Measurements from ENCODE around the gene HBE1. TPM values are rescaled to one million over a fixed set of nuclear protein-coding genes. Genes with fewer than 3 reads are reported as not detected.

HBE1 gene
- total and polyA plus RNA-seq, 9 of the 15 experiments (the other 6 are each of a cell fraction or from before 2014, with no cell fraction given), result 612 to 10,250 (median 2,181) TPM

DNA sequence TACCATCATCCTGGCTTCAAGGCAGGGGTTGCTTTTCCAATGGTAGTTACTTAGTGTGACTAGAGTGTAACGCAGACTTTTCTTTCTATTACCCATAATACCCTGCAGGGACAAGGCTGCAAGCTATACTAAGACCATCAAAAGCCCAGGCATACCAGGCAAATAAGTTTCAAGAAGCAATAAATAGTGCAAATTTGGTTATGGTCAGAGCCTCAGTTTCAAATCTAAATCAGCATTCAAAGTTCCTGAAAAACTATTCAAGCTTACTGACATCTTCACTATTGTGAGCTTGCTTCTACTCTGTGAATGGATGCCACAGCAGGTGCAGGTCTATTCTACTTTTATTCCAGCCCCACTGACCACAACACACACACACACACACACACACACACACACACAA is 40.4 kb downstream of the HBE1 start:
- H4K20me1 ChIP-seq (replicated peaks; ENCODE audit: control insufficient read depth, insufficient read depth, low read length), result no peaks in the 10 kb centered on the region
- H3K9me1 ChIP-seq (ENCODE audit: control insufficient read depth, insufficient read depth, low read length), result no peaks in the 10 kb centered on the region
- FAIRE-seq (no peak), DNase-seq (ENCODE audit: extremely low read depth in 1 of 4, low spot score in 3 of 4) (no peak), ATAC-seq (no peak)
- TF ChIP-seq, protein P1, sequence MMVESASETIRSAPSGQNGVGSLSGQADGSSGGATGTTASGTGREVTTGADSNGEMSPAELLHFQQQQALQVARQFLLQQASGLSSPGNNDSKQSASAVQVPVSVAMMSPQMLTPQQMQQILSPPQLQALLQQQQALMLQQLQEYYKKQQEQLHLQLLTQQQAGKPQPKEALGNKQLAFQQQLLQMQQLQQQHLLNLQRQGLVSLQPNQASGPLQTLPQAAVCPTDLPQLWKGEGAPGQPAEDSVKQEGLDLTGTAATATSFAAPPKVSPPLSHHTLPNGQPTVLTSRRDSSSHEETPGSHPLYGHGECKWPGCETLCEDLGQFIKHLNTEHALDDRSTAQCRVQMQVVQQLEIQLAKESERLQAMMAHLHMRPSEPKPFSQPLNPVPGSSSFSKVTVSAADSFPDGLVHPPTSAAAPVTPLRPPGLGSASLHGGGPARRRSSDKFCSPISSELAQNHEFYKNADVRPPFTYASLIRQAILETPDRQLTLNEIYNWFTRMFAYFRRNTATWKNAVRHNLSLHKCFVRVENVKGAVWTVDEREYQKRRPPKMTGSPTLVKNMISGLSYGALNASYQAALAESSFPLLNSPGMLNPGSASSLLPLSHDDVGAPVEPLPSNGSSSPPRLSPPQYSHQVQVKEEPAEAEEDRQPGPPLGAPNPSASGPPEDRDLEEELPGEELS (CRISPR knock-in tag; IDR thresholded peaks at IDR 0.05; ENCODE audit: borderline replicate concordance), result no peak
- TF ChIP-seq, protein P2, sequence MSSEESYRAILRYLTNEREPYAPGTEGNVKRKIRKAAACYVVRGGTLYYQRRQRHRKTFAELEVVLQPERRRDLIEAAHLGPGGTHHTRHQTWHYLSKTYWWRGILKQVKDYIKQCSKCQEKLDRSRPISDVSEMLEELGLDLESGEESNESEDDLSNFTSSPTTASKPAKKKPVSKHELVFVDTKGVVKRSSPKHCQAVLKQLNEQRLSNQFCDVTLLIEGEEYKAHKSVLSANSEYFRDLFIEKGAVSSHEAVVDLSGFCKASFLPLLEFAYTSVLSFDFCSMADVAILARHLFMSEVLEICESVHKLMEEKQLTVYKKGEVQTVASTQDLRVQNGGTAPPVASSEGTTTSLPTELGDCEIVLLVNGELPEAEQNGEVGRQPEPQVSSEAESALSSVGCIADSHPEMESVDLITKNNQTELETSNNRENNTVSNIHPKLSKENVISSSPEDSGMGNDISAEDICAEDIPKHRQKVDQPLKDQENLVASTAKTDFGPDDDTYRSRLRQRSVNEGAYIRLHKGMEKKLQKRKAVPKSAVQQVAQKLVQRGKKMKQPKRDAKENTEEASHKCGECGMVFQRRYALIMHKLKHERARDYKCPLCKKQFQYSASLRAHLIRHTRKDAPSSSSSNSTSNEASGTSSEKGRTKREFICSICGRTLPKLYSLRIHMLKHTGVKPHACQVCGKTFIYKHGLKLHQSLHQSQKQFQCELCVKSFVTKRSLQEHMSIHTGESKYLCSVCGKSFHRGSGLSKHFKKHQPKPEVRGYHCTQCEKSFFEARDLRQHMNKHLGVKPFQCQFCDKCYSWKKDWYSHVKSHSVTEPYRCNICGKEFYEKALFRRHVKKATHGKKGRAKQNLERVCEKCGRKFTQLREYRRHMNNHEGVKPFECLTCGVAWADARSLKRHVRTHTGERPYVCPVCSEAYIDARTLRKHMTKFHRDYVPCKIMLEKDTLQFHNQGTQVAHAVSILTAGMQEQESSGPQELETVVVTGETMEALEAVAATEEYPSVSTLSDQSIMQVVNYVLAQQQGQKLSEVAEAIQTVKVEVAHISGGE (CRISPR knock-in tag; IDR thresholded peaks at IDR 0.05), result no peak
- TF ChIP-seq CREB3L1 (IDR thresholded peaks at IDR 0.05; ENCODE audit: borderline replicate concordance, low read depth) (no peak), ZSCAN29 (IDR thresholded peaks at IDR 0.05) (no peak), PHF21A (IDR thresholded peaks at IDR 0.05; ENCODE audit: borderline replicate concordance, low read depth) (no peak)
- intact Hi-C loops (cut with micrococcal nuclease) (no loop called here), in situ Hi-C loops (cut with MboI) (no loop called here)
- peaks cover 16 to 30% of the 10 kb centered on the region in 2 experiments for H3K4me1 ChIP-seq (replicated peaks in 1 of 2; ENCODE audit: control insufficient read depth in 2 of 2, insufficient read depth in 2 of 2, low read length in 2 of 2)
- H2AFZ ChIP-seq (ENCODE audit: low read depth, low read length), result no peak overlapping the region
- no peaks in the 10 kb centered on the region for H3K27me3 ChIP-seq (ENCODE audit: control insufficient read depth in 2 of 2, insufficient read depth in 2 of 2, low read length in 2 of 2)
- no peak overlapping the region for H3K27ac ChIP-seq (ENCODE audit: extremely low read depth, low read depth, low read length)
- no peaks in the 10 kb centered on the region for H3K36me3 ChIP-seq (ENCODE audit: control insufficient read depth, insufficient read depth, low read length)
- WGBS (ENCODE audit: insufficient coverage, low coverage, missing lambda C conversion rate), result 71% methylated on average over 1 of the region's 1 CpG
- POLR2A ChIA-PET, result interaction anchor here (1.0 to 1.6 kb wide), 3 partner anchors 9 to 19 kb away, joined by 3 to 5 read pairs (median 4); no protein-coding TSS in a partner anchor
- no peaks in the 10 kb centered on the region for H3K79me2 ChIP-seq (ENCODE audit: control insufficient read depth, insufficient read depth, low read length)
- CTCF ChIA-PET (ENCODE audit: low intra/inter-chr PET ratio), result no interaction called here
- H3K9ac ChIP-seq (ENCODE audit: insufficient read depth in 1 of 2, low read depth in 2 of 2, low read length in 2 of 2), result no peak overlapping the region
- H3K4me2 ChIP-seq (ENCODE audit: insufficient read depth, low read length), result no peak overlapping the region
- no peaks in the 10 kb centered on the region for H3K9me3 ChIP-seq (replicated peaks; ENCODE audit: control insufficient read depth, insufficient read depth, low read depth, low read length)
- no peak overlapping the region for H3K4me3 ChIP-seq
- BruUV-seq (replicated peaks), result no TSS peak

Data from K562 (cell line).